Stimulated activated CD8-positive, alpha-beta memory T cell treated with anti-CD3 and anti-CD28 coated beads, Interleukin-4, amount 100 ng/mL, for 4 hours (primary cell): Measurements from ENCODE around the gene INSYN2A.

Source experiments
- DNase-seq, 2 donors: peaks; one replicate each; pipeline ENCODE4 v3.0.0-alpha.2; 2020; ENCODE audit warnings: low read depth in 2 of 2, low spot score in 1 of 2

Gene INSYN2A

DNA sequence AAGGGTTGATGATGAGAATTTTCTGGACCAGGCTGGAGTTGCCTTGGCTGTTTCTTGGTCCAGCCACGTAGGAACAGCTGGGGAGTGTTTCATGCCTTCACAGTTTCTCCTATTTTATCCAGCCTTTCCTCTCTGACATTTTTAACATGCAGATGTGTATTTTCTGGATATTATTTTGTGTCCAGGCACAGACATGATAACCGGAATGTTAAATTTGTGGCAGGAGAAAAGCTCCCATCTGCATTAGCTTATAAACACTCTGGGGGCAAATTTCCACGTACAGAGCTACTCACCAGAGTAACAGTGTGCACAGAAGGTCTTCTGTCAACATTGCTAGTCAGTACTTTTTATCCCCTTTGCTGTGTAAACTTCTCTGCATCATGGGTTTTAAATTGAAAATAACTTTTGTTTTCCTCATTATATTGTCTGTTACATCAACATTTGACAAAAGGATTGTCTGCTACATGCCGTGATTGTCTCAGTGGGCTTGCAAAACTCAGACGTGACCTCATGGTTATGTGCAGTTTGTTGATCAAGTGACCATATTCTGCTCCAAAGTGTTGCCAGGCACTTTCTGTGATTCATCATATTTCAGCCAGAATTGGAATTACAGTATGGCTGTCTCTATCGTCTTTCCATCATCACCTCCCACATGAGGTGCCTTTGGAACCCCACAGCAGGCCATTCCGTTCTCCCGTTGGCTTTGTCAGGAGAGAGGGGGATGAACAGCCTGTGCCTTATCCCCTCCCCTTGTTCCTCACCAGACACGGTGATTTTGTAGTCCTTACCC lies 41.4 kb downstream of the INSYN2A start:
- DNase-seq, result no peak

DNA sequence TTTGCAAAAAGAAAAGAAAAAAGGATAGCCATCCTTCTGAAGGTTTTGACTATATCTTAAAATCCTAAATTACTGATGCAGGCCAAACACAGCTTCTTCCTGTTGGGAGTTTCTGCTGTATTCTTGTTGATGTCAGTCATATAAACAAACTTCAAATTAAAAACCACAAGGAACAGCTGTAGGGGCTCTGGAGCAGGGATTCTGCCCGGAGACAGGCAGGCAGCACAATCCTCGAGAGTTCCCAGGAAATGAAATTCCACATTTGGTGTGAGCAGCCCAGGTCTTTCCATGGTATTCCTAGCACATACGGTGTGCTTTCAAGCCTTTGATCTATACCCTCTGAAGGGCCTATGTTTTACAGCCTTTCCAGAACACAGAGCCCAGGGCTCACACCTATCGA lies 43.2 kb downstream of the INSYN2A start:
- no peak for DNase-seq

DNA sequence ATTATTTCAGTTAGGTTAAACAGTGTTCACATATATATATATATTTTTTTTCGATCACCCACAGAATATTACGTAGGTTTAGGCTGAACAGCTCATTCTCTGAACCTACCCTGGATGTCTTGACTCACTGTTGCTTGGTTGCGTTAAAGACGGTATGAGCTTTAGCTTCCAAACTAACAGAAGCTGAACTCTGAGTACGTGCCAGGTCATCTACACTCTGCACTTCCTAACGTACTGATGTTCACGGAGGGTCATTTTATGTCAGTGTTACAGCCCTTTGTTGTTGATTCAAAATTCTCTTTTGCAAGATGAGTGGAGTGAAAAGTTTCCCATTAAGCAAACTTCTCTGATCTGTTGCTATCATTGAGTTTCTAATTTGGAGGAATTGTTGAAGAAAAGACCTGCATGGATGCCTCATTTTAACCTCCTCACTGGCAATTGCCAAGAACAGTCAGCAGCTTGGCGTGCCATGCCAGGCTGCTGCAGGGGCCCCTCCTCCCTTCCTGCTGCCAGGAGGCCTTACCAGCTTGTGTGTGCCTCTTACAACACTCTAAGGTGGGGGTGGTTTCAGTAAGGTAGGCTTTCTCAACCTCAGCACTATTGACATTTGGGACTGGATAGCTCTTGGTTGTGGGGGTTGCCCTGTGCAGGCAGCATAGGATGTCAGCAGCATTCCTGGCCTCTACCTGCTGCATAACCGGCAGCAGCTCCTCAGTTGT lies 44.3 kb downstream of the INSYN2A start:
- DNase-seq, result no peak

DNA sequence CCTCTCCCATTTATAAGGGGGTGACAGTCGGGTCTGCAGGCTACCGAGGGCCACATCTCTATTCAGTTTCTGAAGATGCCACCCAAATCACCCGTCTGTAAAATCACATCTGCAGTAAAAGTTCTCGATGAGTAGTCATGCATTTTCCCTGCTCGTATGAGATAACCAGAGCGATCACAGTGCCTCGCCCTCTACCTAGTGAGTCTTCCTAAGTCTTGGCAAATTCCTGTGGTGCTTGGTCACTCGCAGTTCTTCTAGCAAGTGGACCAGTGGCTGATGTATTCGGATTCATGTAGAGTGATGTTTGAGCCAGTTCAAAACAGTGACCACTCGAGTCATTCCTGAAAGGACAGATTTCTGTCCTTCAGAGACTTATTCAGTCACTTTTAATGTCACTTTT lies 44.9 kb downstream of the INSYN2A start:
- no peak for DNase-seq

DNA sequence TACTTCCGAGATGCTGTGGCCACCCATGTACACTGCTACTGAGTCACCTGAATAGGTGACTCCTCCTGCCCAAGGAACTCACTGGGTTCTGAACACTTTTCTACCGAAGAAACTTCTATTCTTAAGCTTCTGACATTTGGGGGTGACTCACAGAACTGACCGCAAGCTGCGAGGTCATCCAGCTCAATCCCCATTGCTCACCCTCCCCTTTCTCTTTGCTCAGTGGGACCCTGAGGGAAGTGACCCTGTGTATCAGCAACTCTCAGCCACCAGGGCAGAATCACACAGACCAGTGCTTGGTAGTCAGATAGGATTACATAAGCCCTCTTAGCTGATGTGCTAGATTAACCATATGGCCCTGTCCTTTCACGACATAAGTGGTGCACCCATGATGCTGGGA lies 46.3 kb downstream of the INSYN2A start:
- DNase-seq, result no peak

DNA sequence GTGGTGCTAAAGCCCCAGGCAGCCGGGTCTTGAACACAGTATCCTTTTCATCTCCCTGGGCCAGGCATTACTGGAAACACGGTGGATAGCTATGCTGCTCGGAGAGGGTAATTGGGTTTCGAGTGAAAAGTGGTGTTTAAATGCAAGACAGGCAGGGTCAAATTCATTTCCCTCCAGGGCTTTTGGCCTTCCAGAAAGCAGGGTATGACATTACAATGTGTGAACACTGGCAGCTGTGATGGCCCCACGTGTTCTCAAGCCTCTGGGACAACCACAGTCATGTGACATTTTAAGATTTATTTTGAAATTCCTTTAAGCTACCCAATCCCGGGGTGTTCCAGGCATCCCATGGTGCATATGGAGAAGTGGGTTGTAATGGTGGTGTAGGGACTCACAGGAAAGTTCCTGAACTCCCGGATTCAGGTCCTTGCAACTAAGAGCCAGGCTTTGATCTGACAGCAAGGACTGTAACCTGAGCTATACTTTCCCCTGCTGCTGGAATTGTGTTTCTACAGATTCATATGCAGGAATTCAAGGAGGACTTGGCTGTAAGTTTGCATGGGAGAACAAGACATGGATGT lies 46.8 kb downstream of the INSYN2A start:
- no peak for DNase-seq

DNA sequence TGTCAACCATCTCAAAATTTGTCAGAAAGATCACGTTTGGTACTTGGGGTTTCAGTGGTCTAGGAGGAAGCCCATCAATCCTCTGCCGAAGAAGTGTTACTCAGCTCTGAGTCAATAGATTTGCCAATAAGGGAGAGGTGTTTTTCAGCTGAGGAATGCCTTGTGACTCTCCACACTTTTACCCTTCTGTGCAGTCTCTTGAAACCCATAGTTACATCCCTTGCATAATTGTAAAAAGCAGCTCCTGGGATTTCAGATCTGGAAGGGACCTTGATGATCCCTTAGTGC lies 47.5 kb downstream of the INSYN2A start:
- DNase-seq, result no peak

DNA sequence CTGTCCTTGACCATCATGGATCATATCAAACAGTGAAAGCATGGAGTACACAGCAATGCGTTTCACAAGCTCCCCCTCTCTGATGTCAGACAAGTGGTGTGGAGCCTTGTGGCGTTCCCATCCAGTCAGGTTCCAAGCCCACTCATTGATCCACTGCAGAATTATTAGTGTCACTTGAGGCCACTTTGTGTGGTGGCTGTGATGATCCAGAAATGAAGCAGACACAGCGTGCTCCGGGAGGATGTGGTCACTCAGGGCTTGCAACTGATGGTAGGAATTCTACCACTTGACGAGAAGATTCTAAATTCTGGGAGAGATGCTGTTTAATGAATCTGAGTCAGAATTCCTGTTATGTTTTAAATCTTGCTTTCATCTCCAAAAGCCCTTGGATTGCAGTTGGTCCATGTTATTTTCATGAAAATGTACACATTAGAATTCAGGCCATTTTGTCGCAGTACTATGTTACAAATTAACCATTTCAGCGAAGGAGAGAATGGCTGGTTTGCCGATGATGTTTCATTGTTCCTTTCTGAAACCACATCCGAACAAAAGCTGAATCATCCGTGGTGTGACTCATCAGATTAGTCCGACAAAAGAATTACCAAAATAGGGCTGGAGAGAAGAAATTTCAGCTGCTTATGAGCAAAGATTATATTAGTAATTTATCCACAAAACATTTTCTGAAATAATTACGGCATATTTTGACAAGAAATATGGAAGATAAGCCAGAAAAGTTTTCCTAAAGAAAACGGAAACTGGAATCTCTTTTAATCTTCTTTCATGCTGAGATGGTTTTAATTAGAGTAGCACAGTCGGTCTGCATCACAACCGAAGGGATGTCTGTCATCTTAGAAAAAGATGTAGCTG lies 48.1 kb downstream of the INSYN2A start:
- DNase-seq, result no peak

DNA sequence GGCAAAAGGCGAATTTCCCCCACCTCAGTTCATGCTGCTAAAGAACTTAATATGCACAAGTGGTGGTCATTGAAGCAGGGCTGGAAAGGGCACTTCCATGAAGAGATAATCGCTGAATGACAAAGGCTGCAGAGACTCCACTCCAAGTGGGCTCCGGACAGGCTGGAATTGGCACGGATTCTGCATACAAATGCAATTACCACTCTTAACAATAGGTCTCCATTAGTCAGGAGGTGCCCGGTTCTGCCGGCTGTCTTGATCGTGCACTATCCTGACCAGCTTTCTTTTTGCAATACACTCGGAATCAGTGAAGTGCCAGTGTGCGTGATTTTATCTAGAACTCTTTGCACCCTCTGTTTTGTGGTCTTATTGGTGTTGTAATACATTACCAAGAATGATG lies 49.7 kb downstream of the INSYN2A start:
- DNase-seq, result no peak
